ENCODE data around the gene FARSB.

FARSB gene

DNA sequence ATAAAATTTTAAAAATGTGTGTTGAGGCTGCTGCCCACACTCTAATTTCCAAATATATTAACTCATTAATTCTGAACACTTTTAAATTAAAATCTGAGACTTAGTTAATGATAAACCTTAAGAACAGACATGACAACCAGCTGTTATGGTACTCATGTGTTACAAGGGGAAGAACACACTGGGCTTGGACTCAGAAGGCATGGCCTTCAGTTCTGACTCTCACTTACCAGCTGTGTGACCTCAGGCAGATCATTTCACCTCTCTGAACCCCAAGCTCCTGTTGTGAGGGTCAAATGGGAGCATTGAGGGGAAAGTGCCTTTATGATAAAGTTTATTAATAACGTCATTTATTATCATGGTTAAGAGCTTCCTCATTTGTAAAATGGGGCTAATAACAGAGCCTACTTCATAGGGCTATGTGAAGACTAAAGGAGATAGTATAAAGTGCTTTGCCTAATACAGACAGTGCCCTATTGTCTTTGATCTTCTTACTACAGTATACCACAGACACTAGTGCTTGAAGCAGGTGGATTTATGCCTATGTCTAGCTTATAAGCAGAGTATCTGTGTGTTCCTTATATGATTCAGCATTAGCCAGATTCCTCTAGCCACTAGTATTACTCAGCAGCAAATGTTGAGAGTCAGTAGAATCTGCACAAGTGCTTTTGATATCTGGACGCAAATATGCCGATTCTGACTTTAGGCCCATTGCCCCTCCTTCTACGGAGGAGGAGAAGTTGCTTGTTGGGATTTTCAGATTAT lies 131.9 kb downstream of the FARSB start:
- CTCF ChIA-PET, result no interaction called here

GRCh38 chr2:222522082-222522481 lies 133.8 kb downstream of the FARSB start:
- no peak overlapping the region for H3K27ac ChIP-seq (ENCODE audit: extremely low read depth, low read depth, low read length)
- CTCF ChIA-PET, result no interaction called here
- no peaks in the 10 kb centered on the region for H3K9me3 ChIP-seq (ENCODE audit: control insufficient read depth, insufficient read depth, low read depth, low read length)
- H3K4me3 ChIP-seq (ENCODE audit: low read depth, low read length), result no peak overlapping the region
- TF ChIP-seq ZNF768 (tag by site-specific recombination; IDR thresholded peaks at IDR 0.05) (no peak), ZSCAN5A (tag by site-specific recombination; IDR thresholded peaks at IDR 0.05) (no peak), TSHZ1 (tag by site-specific recombination; IDR thresholded peaks at IDR 0.05; ENCODE audit: borderline replicate concordance) (no peak), ZNF311 (tag by site-specific recombination; IDR thresholded peaks at IDR 0.05; ENCODE audit: borderline replicate concordance) (no peak), ZBTB6 (tag by site-specific recombination; IDR thresholded peaks at IDR 0.05) (no peak), ZNF404 (tag by site-specific recombination; IDR thresholded peaks at IDR 0.05) (no peak), MZF1 (tag by site-specific recombination; IDR thresholded peaks at IDR 0.05; ENCODE audit: borderline replicate concordance) (no peak), ZNF138 (tag by site-specific recombination; IDR thresholded peaks at IDR 0.05; ENCODE audit: borderline replicate concordance) (no peak), ZFP3 (tag by site-specific recombination; IDR thresholded peaks at IDR 0.05; ENCODE audit: low read depth) (no peak), SCRT1 (tag by site-specific recombination; IDR thresholded peaks at IDR 0.05; ENCODE audit: borderline replicate concordance) (no peak), ZNF112 (tag by site-specific recombination; IDR thresholded peaks at IDR 0.05) (no peak), ZNF747 (tag by site-specific recombination; IDR thresholded peaks at IDR 0.05) (no peak), ZNF529 (tag by site-specific recombination; IDR thresholded peaks at IDR 0.05; ENCODE audit: insufficient replicate concordance) (no peak), ZNF776 (tag by site-specific recombination; IDR thresholded peaks at IDR 0.05; ENCODE audit: borderline replicate concordance) (no peak), ZFP37 (tag by site-specific recombination; IDR thresholded peaks at IDR 0.05) (no peak), ZNF214 (tag by site-specific recombination; IDR thresholded peaks at IDR 0.05; ENCODE audit: borderline replicate concordance) (no peak), ZNF2 (tag by site-specific recombination; IDR thresholded peaks at IDR 0.05) (no peak), ZBTB1 (tag by site-specific recombination; IDR thresholded peaks at IDR 0.05) (no peak), KLF7 (tag by site-specific recombination; IDR thresholded peaks at IDR 0.05; ENCODE audit: borderline replicate concordance) (no peak), ZIC2 (tag by site-specific recombination; IDR thresholded peaks at IDR 0.05) (no peak)
- H3K36me3 ChIP-seq (ENCODE audit: control insufficient read depth in 2 of 2, insufficient read depth in 1 of 2, low read length in 2 of 2), result peaks cover 0 to 12% of the 10 kb centered on the region in 2 experiments; a peak in 2 of 3 replicates
- POLR2A ChIA-PET, result no interaction called here
- H3K4me1 ChIP-seq (ENCODE audit: control insufficient read depth, insufficient read depth, low read length), result no peaks in the 10 kb centered on the region

More for the DNA sequence above, 131.9 kb downstream of the FARSB start:
- Histone ChIP-seq H3K27ac (ENCODE audit: extremely low read depth, low read depth, low read length) (no peak overlapping the region), H3K36me3 (ENCODE audit: control insufficient read depth in 2 of 2, insufficient read depth in 1 of 2, low read length in 2 of 2) (peaks cover 0 to 12% of the 10 kb centered on the region in 2 experiments; a peak in 2 of 3 replicates), H3K4me3 (ENCODE audit: low read depth, low read length) (no peak overlapping the region), H3K9me3 (ENCODE audit: control insufficient read depth, insufficient read depth, low read depth, low read length) (no peaks in the 10 kb centered on the region), H3K4me1 (ENCODE audit: control insufficient read depth, insufficient read depth, low read length) (no peaks in the 10 kb centered on the region)
- TF ChIP-seq ZNF76 (tag by site-specific recombination; IDR thresholded peaks at IDR 0.05; ENCODE audit: borderline replicate concordance, low read depth) (no peak), ZNF174 (tag by site-specific recombination; IDR thresholded peaks at IDR 0.05) (no peak), ZNF433 (tag by site-specific recombination; IDR thresholded peaks at IDR 0.05; ENCODE audit: low read depth) (no peak), ZNF416 (tag by site-specific recombination; IDR thresholded peaks at IDR 0.05) (no peak), ZNF354C (tag by site-specific recombination; IDR thresholded peaks at IDR 0.05; ENCODE audit: borderline replicate concordance, low read depth) (no peak)
- POLR2A ChIA-PET, result no interaction called here

Measured in HEK293 (cell line).